HepG2 (cell line): ENCODE results near the gene PSMA7. TPM values are rescaled to one million over a fixed set of nuclear protein-coding genes. Genes with fewer than 3 reads are reported as not detected.

Experiments
- ATAC-seq: fragments of 200-7000 bp; cut with Tn5 transposase; 3 replicates; pipeline ENCODE4 v1.9.1; 2020; ENCODE audit warnings: mild to moderate bottlenecking, moderate library complexity
- BruUV-seq: library from RNA; stranded (reverse); fragments of 400-500 nt; replicated peaks from 2 replicates; lab custom pipeline; 2021; lab: Mats Ljungman, UMichigan
- CTCF ChIA-PET: fragments of 300-600 bp; formaldehyde crosslinking; extraction: SDS; loops from one replicate; lab custom pipeline; 2021; ENCODE audit warnings: low total read pairs, inconsistent platforms, low intra/inter-chr PET ratio; lab: Yijun Ruan, JAX
- POLR2A ChIA-PET: fragments of 350-600 bp; sonication (Branson Sonifier 250); formaldehyde crosslinking; loops from one replicate; lab custom pipeline; 2020; ENCODE audit warnings: antibody characterized with exemption, inconsistent platforms; lab: Yijun Ruan, JAX
- DNase-seq: peaks from one replicate; pipeline ENCODE4 v3.0.0-alpha.2; 2015; ENCODE audit warnings: low spot score
- FAIRE-seq: peaks from 3 replicates; lab custom pipeline; 2011; peaks lifted over from hg19 to GRCh38; lab: Jason Lieb, UNC
- H2AFZ ChIP-seq: one replicate; pipeline ENCODE4 v1.6.1; 2011; ENCODE audit warnings: low read length, inconsistent platforms
- H3K27ac ChIP-seq: fragments of 300-600 bp; 3 replicates; pipeline ENCODE4 v1.8.0; 2011; ENCODE audit warnings: mixed run types, mild to moderate bottlenecking, mixed read lengths, low read length, inconsistent platforms; ENCODE audit not compliant: insufficient read depth; ENCODE audit errors: extremely low read length
- H3K27me3 ChIP-seq, 2 experiments: fragments of 200-600 bp in 1 of 2; 2 replicates in 1 of 2; 3 replicates in 1 of 2; pipeline versions ENCODE4 v1.6.0 to v1.8.0; 2011; ENCODE audit warnings: low read length in 2 of 2, mild to moderate bottlenecking in 2 of 2, moderate library complexity in 2 of 2, inconsistent platforms in 1 of 2; ENCODE audit not compliant: insufficient read depth in 2 of 2, control insufficient read depth in 1 of 2
- H3K36me3 ChIP-seq, 2 experiments: fragments of 200-600 bp in 1 of 2; replicated peaks in 1 of 2; 2 replicates in 1 of 2; 3 replicates in 1 of 2; pipeline versions ENCODE4 v1.5.1 to v1.8.0; 2011; ENCODE audit warnings: low read length in 2 of 2, inconsistent platforms in 1 of 2; ENCODE audit not compliant: insufficient read depth in 2 of 2, control insufficient read depth in 1 of 2
- H3K4me1 ChIP-seq: 2 replicates; pipeline ENCODE4 v1.5.1; 2012; ENCODE audit warnings: low read length, inconsistent platforms; ENCODE audit not compliant: insufficient read depth
- H3K4me2 ChIP-seq: 2 replicates; pipeline ENCODE4 v1.6.0; 2011; ENCODE audit warnings: low read depth, low read length, inconsistent platforms
- H3K4me3 ChIP-seq, 3 experiments: fragments of 200-600 bp in 1 of 3; sonication (generic), shearing (Covaris generic) in 1 of 3; replicated peaks in 1 of 3; 2 replicates each; pipeline ENCODE4 v1.5.1; 2011 to 2016; ENCODE audit warnings: low read length in 3 of 3, inconsistent platforms in 2 of 3, low read depth in 2 of 3, mild to moderate bottlenecking in 2 of 3, control low read depth in 1 of 3, mixed read lengths in 1 of 3; ENCODE audit not compliant: insufficient read depth in 1 of 3
- H3K79me2 ChIP-seq: one replicate; pipeline ENCODE4 v1.6.1; 2011; ENCODE audit warnings: low read length, inconsistent platforms; ENCODE audit not compliant: insufficient read depth
- H3K9ac ChIP-seq: 2 replicates; pipeline ENCODE4 v1.6.0; 2011; ENCODE audit warnings: mild to moderate bottlenecking, low read depth, low read length, inconsistent platforms; ENCODE audit not compliant: insufficient read depth
- H3K9me3 ChIP-seq: 2 replicates; pipeline ENCODE4 v1.5.1; 2012; ENCODE audit warnings: mild to moderate bottlenecking, low read length
- H4K20me1 ChIP-seq: 2 replicates; pipeline ENCODE4 v1.6.0; 2011; ENCODE audit warnings: inconsistent platforms, mild to moderate bottlenecking, low read length, moderate library complexity; ENCODE audit not compliant: insufficient read depth
- ELF4 ChIP-seq: sonication (generic); formaldehyde crosslinking; IDR thresholded peaks from 2 replicates; pipeline ENCODE4 v1.5.0; 2020; ENCODE audit warnings: missing genetic modification reagents, mild to moderate bottlenecking, moderate library complexity, borderline replicate concordance
- FOSL1 ChIP-seq: sonication (generic); formaldehyde crosslinking; IDR thresholded peaks from 2 replicates; pipeline ENCODE4 v1.9.0; 2021; ENCODE audit warnings: missing genetic modification reagents, borderline replicate concordance
- GLI4 ChIP-seq: sonication (generic); formaldehyde crosslinking; IDR thresholded peaks from 2 replicates; pipeline ENCODE4 v1.5.1; 2020; ENCODE audit warnings: missing genetic modification reagents, mild to moderate bottlenecking, moderate library complexity, borderline replicate concordance
- MAFK ChIP-seq, 2 experiments: IDR thresholded peaks in 1 of 2; conservative IDR thresholded peaks in 1 of 2; 2 replicates each; pipeline ENCODE4 v1.6.1; 2011; ENCODE audit warnings: improper control_type of control experiment in 2 of 2, low read length in 2 of 2
- MATR3 ChIP-seq: sonication (generic); formaldehyde crosslinking; IDR thresholded peaks from 2 replicates; pipeline ENCODE4 v1.4.0; 2020; ENCODE audit warnings: missing genetic modification reagents
- RFXANK ChIP-seq: IDR thresholded peaks from 2 replicates; pipeline ENCODE4 v1.6.1; 2016
- TAF1 ChIP-seq: sonication (generic); formaldehyde crosslinking; IDR thresholded peaks from 2 replicates; pipeline ENCODE4 v1.4.0; 2020; ENCODE audit warnings: missing genetic modification reagents
- ZNF468 ChIP-seq: sonication (generic); formaldehyde crosslinking; IDR thresholded peaks from 2 replicates; pipeline ENCODE4 v1.8.0; 2022; ENCODE audit warnings: mild to moderate bottlenecking, moderate library complexity, missing genetic modification reagents
- ZNF496 ChIP-seq: sonication (generic); formaldehyde crosslinking; IDR thresholded peaks from 2 replicates; pipeline ENCODE4 v1.8.1; 2023; ENCODE audit warnings: mild to moderate bottlenecking, moderate library complexity, missing genetic modification reagents; ENCODE audit not compliant: insufficient replicate concordance
- ZNF501 ChIP-seq: sonication (generic); formaldehyde crosslinking; IDR thresholded peaks from 2 replicates; pipeline ENCODE4 v1.5.1; 2020; ENCODE audit warnings: mild to moderate bottlenecking, moderate library complexity, missing genetic modification reagents
- ZNF616 ChIP-seq: sonication (generic); formaldehyde crosslinking; IDR thresholded peaks from 2 replicates; pipeline ENCODE4 v1.5.0; 2020; ENCODE audit warnings: low read depth, mild to moderate bottlenecking, missing genetic modification reagents
- ZNF790 ChIP-seq: sonication (generic); formaldehyde crosslinking; IDR thresholded peaks from 2 replicates; pipeline ENCODE4 v1.8.0; 2022; ENCODE audit warnings: missing genetic modification reagents, mild to moderate bottlenecking, borderline replicate concordance
- ZSCAN9 ChIP-seq: IDR thresholded peaks from 2 replicates; pipeline ENCODE4 v1.6.1; 2016; ENCODE audit warnings: borderline replicate concordance
- ZZZ3 ChIP-seq: sonication (generic); formaldehyde crosslinking; IDR thresholded peaks from 2 replicates; pipeline ENCODE4 v1.4.0; 2020; ENCODE audit warnings: missing genetic modification reagents, mild to moderate bottlenecking, borderline replicate concordance
- WGBS: methylation state at CpG from one replicate; pipeline ENCODE4 v1.1.6; 2017; ENCODE audit warnings: low lambda C conversion rate; 5-methylcytosine and 5-hydroxymethylcytosine counted together
- in situ Hi-C: cut with HindIII; loops from 2 replicates; pipeline ENCODE4 v1.10.0; 2017; ENCODE audit warnings: low pct_unique_long_range_greater_than_20kb; ENCODE audit not compliant: extremely low pct_ligation_motif_present
- intact Hi-C: fragments of 100-400 bp; cut with micrococcal nuclease; formaldehyde crosslinking; loops from one replicate; pipeline ENCODE4 v1.10.0; 2022; ENCODE audit not compliant: unreplicated experiment
- polyA plus RNA-seq, 8 experiments: library from polyadenylated mRNA; depleted of rRNA in 3 of 8; stranded (reverse) in 7 of 8; unstranded in 1 of 8; fragments of >200 nt; fragmentation: Illumina TruSeq in 4 of 8; extraction: Trizol in 4 of 8; gene quantifications; 2 replicates each; pipeline versions ENCODE4 v1.2.1 to v1.2.3, GENCODE V29; 2011 to 2016; ENCODE audit warnings: low read depth in 4 of 8, missing spikeins in 1 of 8, mixed read lengths in 1 of 8; ENCODE audit not compliant: insufficient read depth in 1 of 8
- total RNA-seq, 5 experiments: library from RNA; depleted of rRNA; stranded (reverse); fragments of >200 nt; fragmentation: Illumina TruSeq; extraction: Trizol; gene quantifications; 2 replicates each; pipeline ENCODE4 v1.2.3, GENCODE V29; 2016; ENCODE audit warnings: low read depth in 1 of 5
- TF ChIP-seq, protein P1 (sequence below): sonication (generic); formaldehyde crosslinking; IDR thresholded peaks from 2 replicates; pipeline ENCODE4 v1.4.0; 2020; ENCODE audit warnings: low read depth, mild to moderate bottlenecking, missing genetic modification reagents
- TF ChIP-seq, protein P2 (sequence below): sonication (generic); formaldehyde crosslinking; conservative IDR thresholded peaks from 2 replicates; pipeline ENCODE4 v1.8.1; 2023; ENCODE audit warnings: missing genetic modification reagents
- TF ChIP-seq, protein P3 (sequence below): sonication (generic); formaldehyde crosslinking; IDR thresholded peaks from 2 replicates; pipeline ENCODE4 v1.4.0; 2020; ENCODE audit warnings: mild to moderate bottlenecking, missing genetic modification reagents

The PSMA7 gene
- total and polyA plus RNA-seq, 2 of the 13 experiments (the other 11 are each of a cell fraction or from before 2014, with no cell fraction given): 531 to 631 TPM

DNA sequence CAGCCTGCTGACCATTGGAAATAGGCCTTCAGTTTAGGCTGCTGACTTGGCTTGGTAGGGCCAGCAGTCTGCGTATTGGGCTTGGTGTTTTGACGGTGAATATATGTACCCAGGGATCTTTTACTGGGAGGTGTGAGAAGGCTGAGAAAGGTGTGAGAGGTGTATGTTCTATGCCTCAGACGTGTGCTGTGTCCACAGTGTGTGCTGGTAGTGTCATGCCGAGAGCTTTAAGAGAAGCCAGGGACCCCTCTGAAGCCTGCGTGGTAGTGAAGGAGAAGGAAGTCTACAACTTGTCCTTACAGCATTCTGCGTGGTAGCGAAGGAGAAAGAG is 2.5 kb upstream of the PSMA7 start:
- peak overlapping the region; percentile 76 for H3K9ac ChIP-seq
- in situ Hi-C loops: no loop called here
- peaks cover 74% of the 10 kb centered on the region for H3K4me1 ChIP-seq
- WGBS: 67% methylated on average over 7 of the region's 7 CpGs
- H3K36me3 ChIP-seq: peaks cover 3% of the 10 kb centered on the region in 2 experiments; a peak in 3 of 5 replicates
- H3K27me3 ChIP-seq: no peaks in the 10 kb centered on the region; a peak in 1 of 5 replicates
- H4K20me1 ChIP-seq: peaks cover 63% of the 10 kb centered on the region
- POLR2A ChIA-PET: interaction anchor here (1.3 to 2.5 kb wide), 6 partner anchors 10 to 125 kb away, joined by 3 to 13 read pairs (median 4); partner anchors contain the start of genes LSM14B and MTG2
- H2AFZ ChIP-seq: no peak overlapping the region
- H3K4me2 ChIP-seq: peak overlapping the region; percentile 96
- H3K79me2 ChIP-seq: peaks cover 90% of the 10 kb centered on the region
- intact Hi-C loops: no loop called here
- BruUV-seq: no TSS peak
- DNase-seq (no peak), FAIRE-seq (no peak), ATAC-seq (no peak)
- peak overlapping the region; percentile 70 for H3K27ac ChIP-seq
- peak overlapping the region in 2 of 3 experiments; percentile 68 to 87; a peak in 3 of 6 replicates for H3K4me3 ChIP-seq
- H3K9me3 ChIP-seq: no peaks in the 10 kb centered on the region
- CTCF ChIA-PET: interaction anchor here (1.4 kb wide), 1 partner anchor 12 kb away, joined by 3 read pairs; no protein-coding TSS in a partner anchor
- no peak for TF ChIP-seq ZNF790 (CRISPR knock-in tag)
- no peak for TF ChIP-seq RFXANK
- TF ChIP-seq, protein P1, sequence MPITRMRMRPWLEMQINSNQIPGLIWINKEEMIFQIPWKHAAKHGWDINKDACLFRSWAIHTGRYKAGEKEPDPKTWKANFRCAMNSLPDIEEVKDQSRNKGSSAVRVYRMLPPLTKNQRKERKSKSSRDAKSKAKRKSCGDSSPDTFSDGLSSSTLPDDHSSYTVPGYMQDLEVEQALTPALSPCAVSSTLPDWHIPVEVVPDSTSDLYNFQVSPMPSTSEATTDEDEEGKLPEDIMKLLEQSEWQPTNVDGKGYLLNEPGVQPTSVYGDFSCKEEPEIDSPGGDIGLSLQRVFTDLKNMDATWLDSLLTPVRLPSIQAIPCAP (CRISPR knock-in tag): no peak
- no peak for TF ChIP-seq ZNF496
- TF ChIP-seq, protein P2, sequence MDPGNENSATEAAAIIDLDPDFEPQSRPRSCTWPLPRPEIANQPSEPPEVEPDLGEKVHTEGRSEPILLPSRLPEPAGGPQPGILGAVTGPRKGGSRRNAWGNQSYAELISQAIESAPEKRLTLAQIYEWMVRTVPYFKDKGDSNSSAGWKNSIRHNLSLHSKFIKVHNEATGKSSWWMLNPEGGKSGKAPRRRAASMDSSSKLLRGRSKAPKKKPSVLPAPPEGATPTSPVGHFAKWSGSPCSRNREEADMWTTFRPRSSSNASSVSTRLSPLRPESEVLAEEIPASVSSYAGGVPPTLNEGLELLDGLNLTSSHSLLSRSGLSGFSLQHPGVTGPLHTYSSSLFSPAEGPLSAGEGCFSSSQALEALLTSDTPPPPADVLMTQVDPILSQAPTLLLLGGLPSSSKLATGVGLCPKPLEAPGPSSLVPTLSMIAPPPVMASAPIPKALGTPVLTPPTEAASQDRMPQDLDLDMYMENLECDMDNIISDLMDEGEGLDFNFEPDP (CRISPR knock-in tag): 0 out of 2 replicates have a peak, but pooled peaks have one; percentile 6
- no peak for TF ChIP-seq ZZZ3 (CRISPR knock-in tag)
- 0 out of 2 replicates have a peak, but pooled peaks have one; percentile 2 for TF ChIP-seq GLI4
- 0 out of 2 replicates have a peak, but pooled peaks have one; percentile 14 for TF ChIP-seq ZNF616 (CRISPR knock-in tag)
- TF ChIP-seq ELF4 (CRISPR knock-in tag): no peak
- no peak for TF ChIP-seq MATR3 (CRISPR knock-in tag)
- 0 out of 4 replicates have a peak, but pooled peaks of 1 of the 2 experiments have one; percentile 5 for TF ChIP-seq MAFK (conservative IDR thresholded peaks at IDR 0.05 in 1 of 2, IDR thresholded peaks at IDR 0.05 in 1 of 2; ENCODE audit: low read length in 2 of 2)
- TF ChIP-seq ZNF501 (CRISPR knock-in tag): peak; percentile 75
- TF ChIP-seq ZSCAN9 (CRISPR knock-in tag): no peak
- 0 out of 2 replicates have a peak, but pooled peaks have one; percentile 89 for TF ChIP-seq ZNF468 (CRISPR knock-in tag)
- peak; percentile 0; the same call in 1 of the 2 replicates for TF ChIP-seq TAF1 (CRISPR knock-in tag)
- no peak for TF ChIP-seq FOSL1
- TF ChIP-seq, protein P3, sequence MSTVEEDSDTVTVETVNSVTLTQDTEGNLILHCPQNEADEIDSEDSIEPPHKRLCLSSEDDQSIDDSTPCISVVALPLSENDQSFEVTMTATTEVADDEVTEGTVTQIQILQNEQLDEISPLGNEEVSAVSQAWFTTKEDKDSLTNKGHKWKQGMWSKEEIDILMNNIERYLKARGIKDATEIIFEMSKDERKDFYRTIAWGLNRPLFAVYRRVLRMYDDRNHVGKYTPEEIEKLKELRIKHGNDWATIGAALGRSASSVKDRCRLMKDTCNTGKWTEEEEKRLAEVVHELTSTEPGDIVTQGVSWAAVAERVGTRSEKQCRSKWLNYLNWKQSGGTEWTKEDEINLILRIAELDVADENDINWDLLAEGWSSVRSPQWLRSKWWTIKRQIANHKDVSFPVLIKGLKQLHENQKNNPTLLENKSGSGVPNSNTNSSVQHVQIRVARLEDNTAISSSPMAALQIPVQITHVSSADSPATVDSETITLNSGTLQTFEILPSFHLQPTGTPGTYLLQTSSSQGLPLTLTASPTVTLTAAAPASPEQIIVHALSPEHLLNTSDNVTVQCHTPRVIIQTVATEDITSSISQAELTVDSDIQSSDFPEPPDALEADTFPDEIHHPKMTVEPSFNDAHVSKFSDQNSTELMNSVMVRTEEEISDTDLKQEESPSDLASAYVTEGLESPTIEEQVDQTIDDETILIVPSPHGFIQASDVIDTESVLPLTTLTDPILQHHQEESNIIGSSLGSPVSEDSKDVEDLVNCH: 0 out of 2 replicates have a peak, but pooled peaks have one; percentile 73
